Keratinocyte (primary cell): ENCODE measurements around the gene ARHGAP10. TPM values are rescaled to one million over a fixed set of nuclear protein-coding genes. Genes with fewer than 3 reads are reported as not detected.

Experiments used
- DNase-seq: peaks from one replicate; pipeline ENCODE4 v3.0.0-alpha.2; 2011; ENCODE audit warnings: low read depth, missing footprints, low spot score
- FAIRE-seq: peaks from 2 replicates; lab custom pipeline; 2011; peaks lifted over from hg19 to GRCh38; lab: Jason Lieb, UNC
- H2AFZ ChIP-seq: 2 replicates; pipeline ENCODE4 v1.6.0; 2012; ENCODE audit warnings: low read length, control low read depth, inconsistent platforms; ENCODE audit not compliant: control insufficient read depth
- H3K27ac ChIP-seq: 2 replicates; pipeline ENCODE4 v1.5.1; 2011; ENCODE audit warnings: low read length; ENCODE audit not compliant: control insufficient read depth, insufficient read depth
- H3K27me3 ChIP-seq: 3 replicates; pipeline ENCODE4 v1.6.0; 2011; ENCODE audit warnings: low read length; ENCODE audit not compliant: control insufficient read depth, insufficient read depth; ENCODE audit errors: extremely low read depth
- H3K36me3 ChIP-seq, 2 experiments: 2 replicates in 1 of 2; 3 replicates in 1 of 2; pipeline ENCODE4 v1.5.1; 2011; ENCODE audit warnings: low read length in 2 of 2, mild to moderate bottlenecking in 1 of 2; ENCODE audit not compliant: control insufficient read depth in 2 of 2, insufficient read depth in 2 of 2; ENCODE audit errors: extremely low read depth in 1 of 2
- H3K4me1 ChIP-seq: 3 replicates; pipeline ENCODE4 v1.5.1; 2011; ENCODE audit warnings: low read length; ENCODE audit not compliant: control insufficient read depth, insufficient read depth; ENCODE audit errors: extremely low read depth
- H3K4me2 ChIP-seq: 3 replicates; pipeline ENCODE4 v1.6.0; 2011; ENCODE audit warnings: low read depth, low read length; ENCODE audit not compliant: control insufficient read depth, insufficient read depth; ENCODE audit errors: extremely low read depth
- H3K4me3 ChIP-seq, 3 experiments: fragments of 200-600 bp in 1 of 3; sonication (generic) in 1 of 3; 2 replicates in 2 of 3; 3 replicates in 1 of 3; pipeline ENCODE4 v1.5.1; 2011 to 2016; ENCODE audit warnings: low read length in 3 of 3, mild to moderate bottlenecking in 3 of 3, control low read depth in 2 of 3, inconsistent platforms in 1 of 3, low read depth in 1 of 3, mixed read lengths in 1 of 3, mixed run types in 1 of 3, moderate library complexity in 1 of 3; ENCODE audit not compliant: control insufficient read depth in 2 of 3, insufficient read depth in 2 of 3; ENCODE audit errors: extremely low read depth in 1 of 3
- H3K79me2 ChIP-seq: 2 replicates; pipeline ENCODE4 v1.6.0; 2012; ENCODE audit warnings: low read length; ENCODE audit not compliant: control insufficient read depth, insufficient read depth
- H3K9ac ChIP-seq: 3 replicates; pipeline ENCODE4 v1.6.0; 2011; ENCODE audit warnings: low read length; ENCODE audit not compliant: control insufficient read depth, insufficient read depth; ENCODE audit errors: extremely low read depth
- H3K9me1 ChIP-seq: 3 replicates; pipeline ENCODE4 v1.6.0; 2011; ENCODE audit warnings: low read length; ENCODE audit not compliant: control insufficient read depth, insufficient read depth; ENCODE audit errors: extremely low read depth
- H3K9me3 ChIP-seq: 2 replicates; pipeline ENCODE4 v1.5.1; 2012; ENCODE audit warnings: low read depth, low read length; ENCODE audit not compliant: control insufficient read depth
- H4K20me1 ChIP-seq: 3 replicates; pipeline ENCODE4 v1.6.0; 2011; ENCODE audit warnings: low read length; ENCODE audit not compliant: control insufficient read depth, insufficient read depth; ENCODE audit errors: extremely low read depth
- CTCF ChIP-seq, 3 experiments: IDR thresholded peaks in 1 of 3; conservative IDR thresholded peaks in 1 of 3; optimal IDR thresholded peaks in 1 of 3; 2 replicates in 2 of 3; 3 replicates in 1 of 3; pipeline versions ENCODE3 to v1.5.1; 2011; ENCODE audit warnings: low read length in 3 of 3, mild to moderate bottlenecking in 3 of 3, moderate library complexity in 2 of 3, control low read depth in 1 of 3, inconsistent platforms in 1 of 3; ENCODE audit not compliant: insufficient read depth in 2 of 3; ENCODE audit errors: extremely low read depth in 1 of 3
- EZH2 ChIP-seq: IDR thresholded peaks from one replicate; pipeline ENCODE4 v1.6.1; 2012; ENCODE audit warnings: inconsistent platforms, mild to moderate bottlenecking, low read length, moderate library complexity
- dilution Hi-C: fragments of 300-500 bp; cut with MboI; formaldehyde crosslinking; loops from one replicate; pipeline ENCODE4 v1.7.0; 2020; ENCODE audit warnings: low sequenced_read_pairs; ENCODE audit not compliant: extremely low pct_ligation_motif_present
- polyA plus RNA-seq, 5 experiments: library from polyadenylated mRNA; depleted of rRNA in 3 of 5; stranded (reverse) in 3 of 5; stranded (forward) in 1 of 5; unstranded in 1 of 5; fragments of >200 nt; gene quantifications; 1 replicate in 1 of 5; 2 replicates in 3 of 5; 3 replicates in 1 of 5; pipeline versions ENCODE4 v1.2.1 to v1.2.3, GENCODE V29; 2011 to 2012; ENCODE audit warnings: missing spikeins in 2 of 5, low read depth in 1 of 5, low replicate concordance in 1 of 5

Gene ARHGAP10
- polyA plus RNA-seq, 1 donor (not counting 4 experiments of a cell fraction or from before 2014, with no cell fraction given), result 18.7 TPM

GRCh38 chr4:147724468-147725201, 7.3 kb upstream of the ARHGAP10 start:
- no peak for FAIRE-seq

GRCh38 chr4:147725673-147726072, 6.2 kb upstream of the ARHGAP10 start:
- dilution Hi-C loops, result no loop called here
- DNase-seq, result no peak
- Histone ChIP-seq H2AFZ (no peak overlapping the region), H3K9me3 (no peaks in the 10 kb centered on the region), H3K4me2 (no peak overlapping the region), H3K4me3 (no peak overlapping the region), H3K4me1 (peaks cover 11% of the 10 kb centered on the region), H3K27me3 (no peaks in the 10 kb centered on the region), H3K27ac (no peak overlapping the region), H4K20me1 (no peaks in the 10 kb centered on the region), H3K79me2 (no peaks in the 10 kb centered on the region), H3K9me1 (no peaks in the 10 kb centered on the region), H3K36me3 (no peaks in the 10 kb centered on the region), H3K9ac (no peak overlapping the region)
- FAIRE-seq, result no peak
- TF ChIP-seq CTCF (optimal IDR thresholded peaks at IDR 0.05 in 1 of 3, IDR thresholded peaks at IDR 0.05 in 1 of 3, conservative IDR thresholded peaks at IDR 0.05 in 1 of 3; ENCODE audit: extremely low read depth in 1 of 3, insufficient read depth in 2 of 3, low read length in 3 of 3) (no peak), EZH2 (no peak)

More at GRCh38 chr4:147724468-147725201, 7.3 kb upstream of the ARHGAP10 start:
- H3K79me2 ChIP-seq, result no peaks in the 10 kb centered on the region
- no peaks in the 10 kb centered on the region for H3K27me3 ChIP-seq
- dilution Hi-C loops, result no loop called here
- H3K27ac ChIP-seq, result no peak overlapping the region
- TF ChIP-seq CTCF (optimal IDR thresholded peaks at IDR 0.05 in 1 of 3, IDR thresholded peaks at IDR 0.05 in 1 of 3, conservative IDR thresholded peaks at IDR 0.05 in 1 of 3; ENCODE audit: extremely low read depth in 1 of 3, insufficient read depth in 2 of 3, low read length in 3 of 3) (no peak), EZH2 (no peak)
- no peak overlapping the region for H2AFZ ChIP-seq
- H3K4me3 ChIP-seq, result no peak overlapping the region
- H3K4me1 ChIP-seq, result peaks cover 11% of the 10 kb centered on the region
- no peaks in the 10 kb centered on the region for H3K9me3 ChIP-seq
- H4K20me1 ChIP-seq, result no peaks in the 10 kb centered on the region
- no peak overlapping the region for H3K9ac ChIP-seq
- no peak for DNase-seq
- no peaks in the 10 kb centered on the region for H3K36me3 ChIP-seq
- H3K4me2 ChIP-seq, result no peak overlapping the region
- no peaks in the 10 kb centered on the region for H3K9me1 ChIP-seq
